PC-3 (cell line): Measurements from ENCODE around the gene ZNF425.

Experiments
- CTCF ChIP-seq: fragments of 300-600 bp; sonication (generic); conservative IDR thresholded peaks from 2 replicates; pipeline ENCODE4 v1.5.1; 2017; ENCODE audit warnings: antibody characterized with exemption, low read depth, mild to moderate bottlenecking, low read length
- EZH2 ChIP-seq: fragments of 300-600 bp; sonication (generic); IDR thresholded peaks from one replicate; pipeline ENCODE4 v1.6.1; 2017; ENCODE audit warnings: antibody characterized with exemption, mild to moderate bottlenecking, low read length; ENCODE audit not compliant: unreplicated experiment
- EZH2phosphoT487 ChIP-seq: fragments of 300-600 bp; sonication (generic); IDR thresholded peaks from 2 replicates; pipeline ENCODE4 v1.6.1; 2018; ENCODE audit warnings: mild to moderate bottlenecking, antibody characterized with exemption, low read length, borderline replicate concordance

- TF ChIP-seq CTCF (no peak), EZH2 (no peak), EZH2phosphoT487 (no peak)
Measured at GRCh38 chr7:149125189-149125862, 798 bp downstream of the ZNF425 start.
